ENCODE data around the gene PKM.

The PKM gene

DNA sequence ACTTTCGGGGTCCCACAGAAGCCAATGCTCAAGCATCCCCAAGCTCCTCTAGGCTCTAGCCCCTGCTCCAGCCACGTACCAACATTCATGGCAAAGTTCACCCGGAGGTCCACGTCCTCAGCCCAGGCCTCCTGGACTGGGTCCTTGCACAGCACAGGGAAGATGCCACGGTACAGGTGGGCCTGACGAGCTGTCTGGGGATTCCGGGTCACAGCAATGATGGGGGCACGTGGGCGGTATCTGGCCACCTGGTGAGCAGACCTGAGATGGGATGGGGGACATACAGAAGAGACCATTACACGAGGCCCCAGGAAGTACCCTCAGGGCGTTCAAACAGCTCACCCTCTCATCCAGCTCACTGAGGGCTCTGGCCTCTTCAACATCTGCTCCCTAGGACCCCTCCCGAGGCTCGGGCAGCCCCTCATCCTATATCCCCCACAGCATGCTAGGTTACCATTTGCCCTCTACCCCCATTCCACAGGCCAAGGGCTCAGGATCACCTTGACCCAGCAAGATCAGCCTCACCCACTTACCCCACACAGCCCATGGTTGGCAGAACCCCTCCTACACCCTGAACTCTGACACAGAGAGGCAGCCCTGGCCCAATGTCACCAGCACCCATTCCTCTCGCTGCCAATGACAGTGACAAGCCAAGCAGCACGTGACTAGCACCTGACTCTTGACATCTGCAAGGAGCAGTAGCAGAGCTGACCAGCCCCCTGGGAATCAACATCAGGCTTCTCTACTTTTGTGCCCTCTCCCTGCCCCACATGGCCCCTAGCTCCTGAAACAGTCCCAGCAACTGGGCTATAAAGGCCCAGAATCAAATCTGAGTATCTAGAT is 30.4 kb downstream of the PKM start:
- DNase-seq (ENCODE audit: low spot score): no peak

- peak; percentile 66 for DNase-seq (ENCODE audit: low spot score)
Observed at GRCh38 chr15:72199721-72200212, 31.2 kb downstream of the PKM start.

DNA sequence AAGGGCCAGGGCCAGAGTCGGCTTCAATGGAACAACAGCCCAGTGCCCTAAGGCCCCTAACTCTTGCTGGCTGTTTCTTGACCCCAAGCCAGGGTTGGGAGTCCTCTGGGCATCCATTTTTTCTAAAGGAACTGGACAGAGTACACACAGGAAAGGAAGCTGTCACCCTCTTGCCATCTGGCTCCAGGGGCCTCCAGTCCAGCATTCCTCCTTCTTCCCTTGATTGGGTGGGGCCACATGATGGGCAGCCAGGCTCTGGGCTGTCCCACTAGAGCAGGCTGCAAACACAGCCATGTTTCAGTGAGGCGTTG is 31.8 kb downstream of the PKM start:
- no peak for DNase-seq (ENCODE audit: low spot score)

DNA sequence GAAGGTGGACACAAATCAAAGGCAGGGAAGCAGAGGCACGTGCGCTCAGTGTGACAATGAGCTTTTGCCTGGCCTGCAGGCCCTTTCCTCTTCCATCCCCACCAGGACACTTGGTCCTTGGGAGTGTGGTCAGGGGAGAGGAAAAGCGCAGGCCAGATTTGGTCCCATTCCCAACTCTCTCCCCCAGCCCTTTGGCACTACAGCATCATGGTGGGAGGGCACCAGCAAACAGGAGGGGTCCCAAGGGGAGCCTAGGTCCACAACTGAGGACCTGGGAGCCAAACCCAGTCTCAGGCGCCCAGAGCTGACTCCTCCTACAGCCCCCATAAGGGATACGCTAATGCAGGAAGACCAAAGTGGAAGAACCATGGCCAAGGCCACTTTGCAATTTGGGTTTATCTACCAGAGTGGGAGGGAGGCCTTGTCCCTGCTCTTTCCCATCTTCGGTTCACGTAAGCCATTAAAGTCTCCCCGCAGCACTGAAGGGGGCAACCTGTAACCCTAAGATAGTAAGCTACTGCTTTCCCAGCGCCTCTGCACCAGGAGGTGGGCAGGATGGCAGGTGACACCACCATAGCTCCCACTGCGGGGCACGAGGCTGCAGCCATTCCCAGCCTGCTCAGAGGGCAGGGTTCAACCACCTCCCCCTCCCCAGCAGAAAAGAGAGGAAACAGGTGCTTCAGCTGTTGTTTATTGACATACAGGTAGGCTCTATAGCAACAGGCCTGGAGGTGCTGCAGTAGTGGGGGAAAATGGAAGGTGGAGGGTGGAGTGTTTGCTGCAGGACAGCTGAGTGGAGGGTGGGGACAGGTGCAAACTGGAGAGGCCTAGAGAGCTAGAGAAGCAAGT is 32.4 kb downstream of the PKM start:
- DNase-seq (ENCODE audit: low spot score): no peak

GRCh38 chr15:72197460-72198355 is 33.3 kb downstream of the PKM start, which contains the start of gene GRAMD2A:
TSS of gene GRAMD2A (minus strand) at chr15:72197787.
- DNase-seq (ENCODE audit: low spot score): no peak

- DNase-seq (ENCODE audit: low spot score): no peak
Observed at GRCh38 chr15:72197041-72197459, 33.9 kb downstream of the PKM start.

DNA sequence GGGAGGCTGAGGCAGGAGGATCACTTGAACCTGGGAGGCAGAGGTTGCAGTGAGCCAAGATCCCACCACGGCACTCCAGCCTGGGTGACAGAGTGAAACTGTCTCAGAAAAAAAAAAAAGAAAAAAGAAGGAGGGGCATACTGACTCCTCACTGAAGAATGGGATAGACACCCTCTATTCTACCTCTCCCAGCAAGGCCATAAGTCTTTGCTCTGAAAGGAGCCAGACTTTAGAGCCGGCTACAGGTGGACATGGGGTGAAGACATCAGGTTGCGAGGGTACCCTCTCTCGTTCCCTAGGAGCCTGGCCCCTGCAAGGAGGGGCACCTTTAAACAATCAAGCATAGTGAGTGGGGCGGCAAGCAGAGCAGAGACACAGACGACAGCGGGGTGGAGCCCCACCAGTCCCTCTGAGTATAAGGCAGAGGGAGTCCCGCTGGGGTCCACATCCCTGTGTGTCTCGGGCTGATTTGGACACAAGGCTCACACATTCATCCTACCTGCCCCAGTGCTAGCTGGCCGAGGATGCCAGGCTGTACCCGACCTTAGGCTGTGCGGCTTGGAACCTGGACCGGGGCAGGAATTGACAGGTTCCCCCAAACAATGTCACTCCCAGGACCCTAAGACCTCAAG is 34.5 kb downstream of the PKM start:
- no peak for DNase-seq (ENCODE audit: low spot score)

DNA sequence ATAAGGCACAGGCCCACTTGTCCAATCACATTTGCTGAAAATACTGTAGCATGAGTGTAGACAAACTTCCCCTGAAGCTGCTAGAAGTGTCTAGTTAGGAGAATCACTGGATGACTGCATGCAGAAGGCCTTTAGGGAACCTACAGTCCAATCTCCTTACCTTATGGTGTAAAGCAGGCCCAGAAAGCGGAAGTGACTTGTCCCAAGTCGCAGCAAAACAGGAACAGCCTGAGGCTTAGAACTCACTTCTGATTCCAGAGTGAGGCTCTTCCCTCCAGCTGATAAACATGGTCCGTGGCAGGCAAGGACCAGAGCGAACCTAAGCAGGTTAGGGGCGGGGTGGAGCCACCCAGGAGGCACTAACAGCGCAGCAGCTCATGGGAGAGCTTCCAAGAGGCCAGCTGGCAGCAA is 35.9 kb downstream of the PKM start:
- DNase-seq (ENCODE audit: low spot score): no peak

- no peak for DNase-seq (ENCODE audit: low spot score)
Observed at GRCh38 chr15:72193836-72194396, 37.1 kb downstream of the PKM start.

DNA sequence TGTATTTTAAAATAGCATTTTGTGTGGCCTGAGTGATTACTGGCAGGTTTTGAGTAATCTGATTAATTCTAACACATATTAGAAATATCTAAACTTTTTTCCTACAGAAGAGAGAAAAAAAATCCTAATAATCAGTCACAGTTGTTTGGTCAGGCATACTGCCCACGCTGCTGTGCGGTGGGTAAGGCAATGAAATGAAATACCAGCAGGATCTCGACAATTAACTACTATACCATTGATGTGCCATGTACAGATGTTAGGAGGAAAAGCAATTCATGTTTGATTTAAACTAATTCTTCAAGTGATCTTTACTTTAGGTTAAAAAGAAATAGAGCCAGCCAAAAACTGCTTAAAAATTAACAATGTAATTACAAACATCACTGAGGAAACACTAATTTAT is 38.6 kb downstream of the PKM start:
- no peak for DNase-seq (ENCODE audit: low spot score)

- DNase-seq (ENCODE audit: low spot score): no peak
Observed at GRCh38 chr15:72189250-72189902, 41.6 kb downstream of the PKM start.

GRCh38 chr15:72184165-72184811 is 46.7 kb downstream of the PKM start:
- no peak for DNase-seq (ENCODE audit: low spot score)

GRCh38 chr15:72183781-72184164 is 47.2 kb downstream of the PKM start:
- DNase-seq (ENCODE audit: low spot score): no peak

DNA sequence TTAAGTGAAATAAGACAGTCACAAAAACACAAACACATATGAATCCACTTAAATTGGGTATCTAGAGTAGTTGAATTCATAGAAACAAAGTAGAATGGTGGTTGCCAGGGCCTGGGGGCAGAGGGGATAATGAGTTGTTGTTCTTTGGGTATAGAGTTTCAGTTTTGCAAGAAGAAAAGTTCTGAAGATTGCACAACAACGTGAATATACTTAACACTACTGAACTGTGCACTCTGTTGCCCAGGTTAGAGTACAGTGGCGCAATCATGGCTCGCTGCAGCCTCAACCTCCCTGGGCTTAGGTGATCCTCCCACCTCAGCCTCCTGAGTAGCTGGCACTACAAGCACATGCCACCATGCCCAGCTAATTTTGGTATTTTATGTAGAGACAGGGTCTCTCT is 48.3 kb downstream of the PKM start:
- no peak for DNase-seq (ENCODE audit: low spot score)

DNA sequence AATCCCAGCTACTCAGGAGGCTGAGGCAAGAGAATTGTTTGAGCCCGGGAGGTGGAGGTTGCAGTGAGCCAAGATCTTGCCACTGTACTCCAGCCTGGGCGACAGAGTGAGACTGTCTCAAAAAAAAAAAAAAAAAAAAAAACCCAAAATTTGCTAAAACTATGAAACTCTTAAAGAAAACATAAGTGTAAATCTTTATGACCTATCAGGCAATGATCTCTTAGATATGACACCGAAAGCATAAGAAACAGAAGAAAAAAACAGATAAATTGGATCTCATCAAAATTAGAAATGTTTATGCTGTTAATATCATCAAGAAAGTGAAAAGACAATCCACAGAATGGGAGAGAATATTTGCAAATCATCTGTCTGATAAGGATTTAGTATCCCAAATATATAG is 48.7 kb downstream of the PKM start:
- no peak for DNase-seq (ENCODE audit: low spot score)

DNA sequence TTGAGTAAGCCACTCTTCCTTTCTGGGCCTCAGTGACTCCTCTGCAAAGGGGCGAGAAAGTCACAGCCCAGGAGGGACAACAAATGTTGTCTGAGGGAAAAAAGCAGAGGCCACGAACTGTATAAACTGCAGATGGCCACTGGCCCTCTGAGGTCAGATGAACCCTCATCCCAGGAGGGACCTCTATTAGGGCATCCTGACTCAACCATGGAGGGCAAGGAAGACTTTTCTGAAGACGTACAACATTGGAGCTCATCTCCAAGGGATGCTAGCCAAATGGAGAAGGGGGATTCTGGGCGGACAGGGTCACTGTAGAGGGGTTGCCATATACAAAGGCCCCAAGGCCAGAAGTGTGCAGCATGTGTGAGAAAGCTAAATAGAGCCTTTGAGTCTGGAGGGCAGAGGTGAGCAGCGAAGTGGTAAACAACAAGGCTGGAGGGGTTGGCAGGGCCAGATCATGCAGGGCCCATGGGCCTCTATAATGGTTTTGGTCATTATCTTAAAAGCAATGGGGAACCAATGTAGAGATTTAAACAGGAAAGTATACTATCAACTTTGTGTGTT is 50.1 kb downstream of the PKM start:
- no peak for DNase-seq (ENCODE audit: low spot score)

DNA sequence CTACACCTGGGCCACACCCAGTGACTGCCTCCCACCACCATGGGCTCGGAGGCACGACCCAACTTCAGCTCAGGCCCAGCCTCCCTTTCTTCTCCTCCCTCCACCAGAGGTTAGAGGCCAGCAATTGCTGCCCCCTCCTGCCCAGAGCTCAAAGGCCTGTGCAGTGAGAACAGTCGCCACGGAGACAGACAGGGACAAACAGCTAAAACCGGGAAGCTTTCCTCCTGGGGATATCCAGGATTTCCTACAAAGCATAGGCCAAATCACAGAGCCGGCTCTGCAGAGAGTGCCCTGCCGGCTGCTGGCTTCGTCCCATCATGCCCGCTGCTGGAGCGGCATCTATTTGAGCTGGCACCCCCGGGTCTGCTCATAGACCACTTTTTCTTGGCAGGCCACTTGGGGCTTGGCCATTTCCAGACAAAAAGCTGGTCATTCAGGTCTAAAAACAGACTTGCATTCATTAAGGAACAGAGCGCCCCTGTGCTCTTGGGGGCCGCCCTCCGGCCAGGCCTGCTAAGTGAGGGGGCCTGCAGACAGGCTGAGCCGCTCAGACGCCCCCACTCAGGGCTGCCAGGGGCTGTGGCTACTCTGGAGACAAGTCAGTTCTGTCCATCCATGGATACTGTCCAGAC is 50.9 kb downstream of the PKM start:
- no peak for DNase-seq (ENCODE audit: low spot score)

DNA sequence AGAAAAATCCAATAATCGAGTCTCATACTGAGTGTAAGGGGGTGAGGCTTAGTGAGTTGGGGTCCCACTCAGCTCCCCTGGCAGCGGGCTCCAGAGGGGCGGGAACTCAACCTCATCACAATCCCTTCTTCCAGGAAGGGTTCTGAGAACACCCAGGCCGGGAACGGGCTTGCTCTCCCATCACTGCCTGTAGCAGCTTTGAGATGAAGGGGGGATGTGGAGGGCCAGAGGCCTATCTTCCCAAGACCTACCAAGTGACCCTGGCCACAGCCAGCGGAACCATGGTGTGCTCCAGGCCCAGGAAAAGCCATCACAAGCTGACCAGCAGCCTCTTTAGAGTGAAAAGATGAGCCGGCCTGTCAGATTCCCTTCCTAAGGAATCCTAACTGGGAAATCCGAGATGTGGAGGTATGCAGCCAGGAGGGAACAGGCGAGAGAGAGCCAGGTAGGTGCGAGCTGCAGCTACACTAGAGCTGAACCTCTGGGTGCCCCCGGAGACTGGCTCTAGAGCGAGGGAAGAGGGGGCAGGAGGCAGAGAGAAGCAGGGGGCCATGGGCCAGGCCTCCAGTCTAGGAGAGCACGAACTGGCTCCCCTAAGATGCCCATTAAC is 51.9 kb downstream of the PKM start:
- no peak for DNase-seq (ENCODE audit: low spot score)

GRCh38 chr15:72176743-72177142 is 54.2 kb downstream of the PKM start:
- no peak for DNase-seq (ENCODE audit: low spot score)
